Natural killer cell (primary cell): ENCODE measurements around the gene ACER1. TPM values are rescaled to one million over a fixed set of nuclear protein-coding genes. Genes with fewer than 3 reads are reported as not detected.

ENCODE experiments used
- ATAC-seq, 3 donors: fragments of 150-1000 bp in 2 of 3; fragments of 200-7000 bp in 1 of 3; cut with Tn5 transposase; 1 replicate in 1 of 3; 2 replicates in 2 of 3; pipeline ENCODE4 v1.10.0; 2021; ENCODE audit warnings: mild to moderate bottlenecking in 2 of 3, moderate library complexity in 2 of 3
- DNase-seq, 2 donors: peaks; one replicate each; pipeline versions ENCODE4 v3.0.0 to v3.0.0-alpha.2; 2013 to 2021; ENCODE audit warnings: mixed read lengths in 1 of 2
- H3K27ac ChIP-seq: one replicate; pipeline ENCODE4 v1.5.1; 2013; ENCODE audit warnings: mild to moderate bottlenecking, low read length
- H3K27me3 ChIP-seq: one replicate; pipeline ENCODE4 v1.6.1; 2013; ENCODE audit warnings: low read length; ENCODE audit not compliant: control insufficient read depth, insufficient read depth
- H3K36me3 ChIP-seq: one replicate; pipeline ENCODE4 v1.6.1; 2013; ENCODE audit warnings: low read length; ENCODE audit not compliant: control insufficient read depth, insufficient read depth
- H3K4me1 ChIP-seq: one replicate; pipeline ENCODE4 v1.6.1; 2013; ENCODE audit warnings: low read length; ENCODE audit not compliant: control insufficient read depth, insufficient read depth
- H3K4me3 ChIP-seq: one replicate; pipeline ENCODE4 v1.5.1; 2013; ENCODE audit warnings: low read length
- H3K9me3 ChIP-seq: one replicate; pipeline ENCODE4 v1.6.1; 2013; ENCODE audit warnings: low read length; ENCODE audit not compliant: control insufficient read depth, insufficient read depth
- H3K27ac Mint-ChIP-seq, 2 donors: one replicate each; pipeline ENCODE4 v1.8.0; 2022; ENCODE audit warnings: mild to moderate bottlenecking in 2 of 2, mixed read lengths in 2 of 2, moderate library complexity in 1 of 2
- H3K27me3 Mint-ChIP-seq, 2 donors: one replicate each; pipeline ENCODE4 v1.8.0; 2022; ENCODE audit warnings: low read depth in 2 of 2, mixed read lengths in 2 of 2
- H3K36me3 Mint-ChIP-seq: one replicate; pipeline ENCODE4 v1.8.0; 2022; ENCODE audit warnings: mixed read lengths
- H3K4me1 Mint-ChIP-seq, 2 donors: one replicate each; pipeline ENCODE4 v1.8.0; 2022; ENCODE audit warnings: mixed read lengths in 2 of 2
- H3K4me3 Mint-ChIP-seq: one replicate; pipeline ENCODE4 v1.8.0; 2022; ENCODE audit warnings: mild to moderate bottlenecking, moderate library complexity, mixed read lengths
- H3K9me3 Mint-ChIP-seq, 2 donors: one replicate each; pipeline ENCODE4 v1.8.0; 2022; ENCODE audit warnings: mixed read lengths in 2 of 2
- WGBS: methylation state at CpG from one replicate; pipeline ENCODE4 v1.1.7; 2013; ENCODE audit warnings: missing lambda C conversion rate; ENCODE audit not compliant: insufficient coverage; 5-methylcytosine and 5-hydroxymethylcytosine counted together
- intact Hi-C: fragments of 100-400 bp; cut with micrococcal nuclease; formaldehyde crosslinking; loops from one replicate; pipeline ENCODE4 v1.14.2; 2022
- total RNA-seq, 4 donors: library from RNA; stranded (reverse); fragments of 120-200 nt in 1 of 4; gene quantifications; one replicate each; pipeline versions ENCODE4 v1.2.3 to v1.2.4, GENCODE V29; 2013 to 2022
- TF ChIP-seq, protein P1 (sequence below): fragments of 200-600 bp; IDR thresholded peaks from one replicate; pipeline ENCODE4 v1.8.0; 2022; ENCODE audit warnings: antibody characterized with exemption

ACER1 gene
- total RNA-seq, 3 donors from 2014 or later (not counting 1 experiment from before 2014, with no cell fraction given): 0.25 to 0.35 TPM; not detected in 1

- H3K27me3 Mint-ChIP-seq: no peaks in the 10 kb centered on the region
- Histone ChIP-seq H3K36me3 (peaks cover 6% of the 10 kb centered on the region), H3K4me1 (peaks cover 57% of the 10 kb centered on the region), H3K4me3 (no peak overlapping the region), H3K27ac (peak overlapping the region; percentile 58), H3K27me3 (no peaks in the 10 kb centered on the region), H3K9me3 (no peaks in the 10 kb centered on the region)
- intact Hi-C loops: no loop called here
- no peaks in the 10 kb centered on the region for H3K9me3 Mint-ChIP-seq
- WGBS: 61% methylated on average over 30 of the region's 30 CpGs
- no peaks in the 10 kb centered on the region for H3K36me3 Mint-ChIP-seq
- H3K4me3 Mint-ChIP-seq: peak overlapping the region; percentile 63
- ATAC-seq (peak; percentile 42 to 60 (median 53)), DNase-seq (no peak)
- TF ChIP-seq, protein P1, sequence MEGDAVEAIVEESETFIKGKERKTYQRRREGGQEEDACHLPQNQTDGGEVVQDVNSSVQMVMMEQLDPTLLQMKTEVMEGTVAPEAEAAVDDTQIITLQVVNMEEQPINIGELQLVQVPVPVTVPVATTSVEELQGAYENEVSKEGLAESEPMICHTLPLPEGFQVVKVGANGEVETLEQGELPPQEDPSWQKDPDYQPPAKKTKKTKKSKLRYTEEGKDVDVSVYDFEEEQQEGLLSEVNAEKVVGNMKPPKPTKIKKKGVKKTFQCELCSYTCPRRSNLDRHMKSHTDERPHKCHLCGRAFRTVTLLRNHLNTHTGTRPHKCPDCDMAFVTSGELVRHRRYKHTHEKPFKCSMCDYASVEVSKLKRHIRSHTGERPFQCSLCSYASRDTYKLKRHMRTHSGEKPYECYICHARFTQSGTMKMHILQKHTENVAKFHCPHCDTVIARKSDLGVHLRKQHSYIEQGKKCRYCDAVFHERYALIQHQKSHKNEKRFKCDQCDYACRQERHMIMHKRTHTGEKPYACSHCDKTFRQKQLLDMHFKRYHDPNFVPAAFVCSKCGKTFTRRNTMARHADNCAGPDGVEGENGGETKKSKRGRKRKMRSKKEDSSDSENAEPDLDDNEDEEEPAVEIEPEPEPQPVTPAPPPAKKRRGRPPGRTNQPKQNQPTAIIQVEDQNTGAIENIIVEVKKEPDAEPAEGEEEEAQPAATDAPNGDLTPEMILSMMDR: no peak
- H3K4me1 Mint-ChIP-seq: peaks cover 68 to 85% of the 10 kb centered on the region in 2 donors
- peak overlapping the region; percentile 50 to 82 for H3K27ac Mint-ChIP-seq
Measured at GRCh38 chr19:6273701-6274601, 59.5 kb downstream of the ACER1 start.

DNA sequence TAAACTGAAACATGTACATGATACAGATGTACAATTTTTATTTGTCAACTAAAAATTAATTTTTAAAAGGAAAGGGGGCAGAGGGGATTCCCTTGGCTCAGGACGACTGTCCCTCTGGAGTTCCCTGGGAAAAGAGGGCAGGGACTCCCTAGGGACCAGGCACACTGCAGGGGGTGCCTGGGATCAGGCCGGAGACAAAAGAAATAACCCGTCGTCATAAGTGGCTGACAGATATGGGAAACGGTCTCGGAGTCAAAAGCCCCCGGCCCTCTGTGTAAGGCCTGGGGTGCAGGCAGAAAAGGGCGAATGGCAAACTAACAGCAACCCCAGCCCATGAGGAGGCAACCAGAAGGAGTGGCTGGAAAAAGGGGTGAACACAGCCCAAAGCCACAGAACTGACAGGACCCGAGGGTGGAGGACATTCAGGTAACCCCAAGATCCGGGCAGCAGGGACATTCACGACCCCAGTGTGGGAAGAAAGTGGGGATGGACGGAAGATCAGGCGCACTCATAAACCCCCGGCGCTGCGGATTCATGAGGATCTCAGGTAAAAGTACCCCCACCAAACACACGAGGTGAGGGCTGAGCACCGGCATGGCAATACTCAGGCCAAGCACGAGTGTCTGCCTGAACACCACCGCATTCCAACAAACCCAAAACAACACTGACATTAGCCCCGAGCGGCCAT lies 60.4 kb downstream of the ACER1 start:
- intact Hi-C loops: no loop called here
- peak overlapping the region; percentile 58 for H3K27ac ChIP-seq
- DNase-seq (no peak), ATAC-seq (no peak)
- no peaks in the 10 kb centered on the region for H3K9me3 Mint-ChIP-seq
- TF ChIP-seq, protein P1: no peak
- H3K27me3 Mint-ChIP-seq: no peaks in the 10 kb centered on the region
- H3K27ac Mint-ChIP-seq: peak overlapping the region; percentile 50 to 82
- 90% methylated on average over 22 of the region's 22 CpGs for WGBS
- H3K36me3 Mint-ChIP-seq: no peaks in the 10 kb centered on the region
- H3K9me3 ChIP-seq: no peaks in the 10 kb centered on the region
- peaks cover 6% of the 10 kb centered on the region for H3K36me3 ChIP-seq
- peak overlapping the region; percentile 19 for H3K4me3 Mint-ChIP-seq
- no peak overlapping the region for H3K4me3 ChIP-seq
- H3K27me3 ChIP-seq: no peaks in the 10 kb centered on the region
- H3K4me1 ChIP-seq: peaks cover 48% of the 10 kb centered on the region
- H3K4me1 Mint-ChIP-seq: peaks cover 59 to 80% of the 10 kb centered on the region in 2 donors

GRCh38 chr19:6272411-6272791 lies 61.0 kb downstream of the ACER1 start:
- Mint-ChIP-seq H3K27me3 (no peaks in the 10 kb centered on the region), H3K36me3 (no peaks in the 10 kb centered on the region), H3K9me3 (no peaks in the 10 kb centered on the region), H3K4me1 (peaks cover 53 to 79% of the 10 kb centered on the region in 2 donors), H3K27ac (peak overlapping the region in 1 of 2 donors; percentile 77), H3K4me3 (peak overlapping the region; percentile 19)
- TF ChIP-seq, protein P1: no peak
- no peak overlapping the region for H3K27ac ChIP-seq
- H3K36me3 ChIP-seq: peaks cover 12% of the 10 kb centered on the region
- H3K9me3 ChIP-seq: no peaks in the 10 kb centered on the region
- no peaks in the 10 kb centered on the region for H3K27me3 ChIP-seq
- DNase-seq (no peak), ATAC-seq (no peak)
- 86% methylated on average over 11 of the region's 11 CpGs for WGBS
- intact Hi-C loops: no loop called here
- H3K4me3 ChIP-seq: no peak overlapping the region
- H3K4me1 ChIP-seq: peaks cover 42% of the 10 kb centered on the region
